Immature natural killer cell (primary cell): ENCODE measurements around the gene DDX31. TPM values are rescaled to one million over a fixed set of nuclear protein-coding genes. Genes with fewer than 3 reads are reported as not detected.

ENCODE experiments used
- DNase-seq, 3 donors: peaks; one replicate each; pipeline ENCODE4 v3.0.0; 2022; ENCODE audit warnings: mixed read lengths in 1 of 3
- H3K27ac Mint-ChIP-seq, 6 donors: one replicate each; pipeline ENCODE4 v1.8.0; 2020; ENCODE audit warnings: mixed read lengths in 6 of 6, mild to moderate bottlenecking in 5 of 6, inconsistent platforms in 4 of 6, moderate library complexity in 3 of 6
- H3K27me3 Mint-ChIP-seq, 3 donors: one replicate each; pipeline ENCODE4 v1.8.0; 2020 to 2021; ENCODE audit warnings: low read depth in 3 of 3, mild to moderate bottlenecking in 3 of 3, mixed read lengths in 3 of 3, moderate library complexity in 3 of 3, inconsistent platforms in 1 of 3
- H3K36me3 Mint-ChIP-seq, 3 donors: one replicate each; pipeline ENCODE4 v1.8.0; 2020; ENCODE audit warnings: mixed read lengths in 3 of 3, inconsistent platforms in 2 of 3, mild to moderate bottlenecking in 2 of 3
- H3K4me1 Mint-ChIP-seq, 2 donors: one replicate each; pipeline ENCODE4 v1.8.0; 2020; ENCODE audit warnings: inconsistent platforms in 2 of 2, mild to moderate bottlenecking in 2 of 2, mixed read lengths in 2 of 2, moderate library complexity in 1 of 2
- H3K4me3 Mint-ChIP-seq, 5 donors: one replicate each; pipeline ENCODE4 v1.8.0; 2020; ENCODE audit warnings: mild to moderate bottlenecking in 5 of 5, mixed read lengths in 5 of 5, inconsistent platforms in 3 of 5, moderate library complexity in 3 of 5
- H3K9me3 Mint-ChIP-seq, 6 donors: one replicate each; pipeline ENCODE4 v1.8.0; 2020; ENCODE audit warnings: mild to moderate bottlenecking in 6 of 6, mixed read lengths in 6 of 6, inconsistent platforms in 4 of 6, moderate library complexity in 3 of 6
- polyA plus RNA-seq, 3 donors: library from polyadenylated mRNA; unstranded; fragments of 300-500 nt; fragmentation: Illumina TruSeq; gene quantifications; one replicate each; pipeline ENCODE4 v1.2.3, GENCODE V29; 2021

DDX31 gene
- polyA plus RNA-seq, 3 donors from 2014 or later = 2.1 to 6.4 (median 4.1) TPM

DNA sequence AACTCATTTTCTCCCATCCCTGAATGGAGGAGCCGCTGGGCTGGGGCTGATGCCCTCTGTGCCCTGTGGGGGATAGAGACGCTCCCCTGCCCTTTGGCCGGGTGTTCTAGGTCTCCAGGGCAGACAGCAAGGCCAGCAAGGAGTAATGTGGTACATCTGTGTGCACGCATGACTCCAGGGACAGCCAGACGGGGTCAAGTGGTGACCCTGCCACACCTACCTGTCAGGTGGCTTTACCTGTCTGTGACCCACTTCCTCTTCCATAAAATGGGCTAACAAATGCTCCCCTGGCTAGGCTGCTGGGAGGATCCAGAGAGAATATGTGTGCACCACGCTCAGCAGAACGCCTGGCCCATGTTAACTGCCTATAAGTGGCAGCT is 122.7 kb downstream of the DDX31 start:
- Mint-ChIP-seq H3K27me3 (peaks cover under 1 to 18% (median 5%) of the 10 kb centered on the region in 3 donors), H3K4me3 (no peak overlapping the region), H3K4me1 (peaks cover 0 to 1% of the 10 kb centered on the region in 2 donors), H3K27ac (no peak overlapping the region), H3K36me3 (no peaks in the 10 kb centered on the region), H3K9me3 (no peaks in the 10 kb centered on the region)
- DNase-seq = no peak

DNA sequence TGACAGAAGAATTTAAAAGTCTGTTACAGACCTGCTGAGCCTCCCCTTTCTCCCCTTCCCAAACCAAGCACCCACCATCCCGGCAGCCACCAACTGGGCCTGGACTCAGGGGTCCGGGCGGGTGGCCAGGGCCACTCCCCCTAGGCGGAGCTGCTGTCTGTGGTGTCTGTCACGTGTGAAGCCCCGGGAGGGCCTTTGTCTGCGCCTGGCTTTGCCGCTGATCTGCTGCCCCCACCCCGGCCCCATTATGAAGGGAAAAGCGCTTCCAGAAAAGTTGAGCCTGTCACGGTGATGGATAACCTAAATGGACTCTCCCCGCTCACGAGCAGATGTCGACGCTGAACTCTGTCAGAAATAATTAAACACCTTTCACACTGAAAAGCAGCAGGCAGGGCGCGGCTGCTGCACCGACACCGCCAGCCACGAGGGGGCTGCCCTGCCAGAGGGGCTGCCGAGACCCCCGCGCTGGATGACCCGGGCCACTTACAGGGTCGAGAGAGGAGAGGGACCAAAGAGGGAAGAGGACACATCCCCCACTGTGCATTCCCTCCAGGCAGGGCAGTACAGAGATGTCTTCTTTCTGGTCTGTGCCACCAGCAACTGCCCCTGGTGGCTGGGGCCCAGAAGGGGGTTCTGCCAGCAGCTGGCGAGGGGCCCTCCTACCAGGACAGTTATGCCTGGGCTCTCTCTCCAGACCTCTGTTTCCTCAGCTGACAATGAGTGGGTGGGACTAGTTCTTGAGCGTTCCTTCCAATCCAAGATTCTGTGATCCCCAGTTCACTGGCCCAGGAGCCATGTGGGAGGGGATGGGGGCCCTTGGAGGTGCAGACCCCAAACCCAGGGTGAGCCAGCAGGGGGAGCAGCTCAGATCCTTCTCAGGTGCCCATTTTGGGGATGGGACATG is 123.4 kb downstream of the DDX31 start:
- Mint-ChIP-seq H3K4me1 (peaks cover 0 to 1% of the 10 kb centered on the region in 2 donors), H3K9me3 (no peaks in the 10 kb centered on the region), H3K4me3 (peak overlapping the region in 1 of 5 donors; percentile 46), H3K36me3 (no peaks in the 10 kb centered on the region), H3K27ac (no peak overlapping the region), H3K27me3 (peaks cover 0 to 20% (median 5%) of the 10 kb centered on the region in 3 donors)
- DNase-seq = no peak

DNA sequence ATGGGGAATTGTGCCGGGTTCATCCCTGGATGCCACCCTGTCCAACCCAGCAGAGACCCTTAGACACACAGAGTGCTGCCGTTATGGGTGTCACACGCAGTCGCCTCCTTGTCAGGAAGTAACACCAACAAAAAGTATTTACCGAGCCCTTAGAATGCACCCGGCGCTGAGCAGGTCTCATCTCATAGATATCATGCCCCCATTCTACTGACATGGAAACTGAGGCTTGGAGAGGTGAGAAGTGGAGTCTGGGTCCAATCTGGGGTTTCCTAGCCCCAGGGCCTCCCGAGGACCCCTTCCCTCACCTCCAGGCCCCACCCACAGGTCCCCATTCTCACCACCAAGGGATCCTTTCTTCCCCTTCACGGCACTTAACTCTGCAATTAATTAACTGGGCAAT is 124.2 kb downstream of the DDX31 start:
- H3K4me3 Mint-ChIP-seq = no peak overlapping the region
- H3K4me1 Mint-ChIP-seq = peaks cover 0 to 1% of the 10 kb centered on the region in 2 donors
- no peak for DNase-seq
- no peak overlapping the region for H3K27ac Mint-ChIP-seq
- peaks cover 0 to 21% (median 5%) of the 10 kb centered on the region in 3 donors for H3K27me3 Mint-ChIP-seq
- no peaks in the 10 kb centered on the region for H3K36me3 Mint-ChIP-seq
- H3K9me3 Mint-ChIP-seq = no peaks in the 10 kb centered on the region

GRCh38 chr9:132543960-132544359 is 125.8 kb downstream of the DDX31 start:
- no peak for DNase-seq
- Mint-ChIP-seq H3K36me3 (no peaks in the 10 kb centered on the region), H3K27me3 (peaks cover 0 to 15% (median 4%) of the 10 kb centered on the region in 3 donors), H3K9me3 (no peaks in the 10 kb centered on the region), H3K27ac (no peak overlapping the region), H3K4me3 (no peak overlapping the region), H3K4me1 (peaks cover 0 to 1% of the 10 kb centered on the region in 2 donors)

DNA sequence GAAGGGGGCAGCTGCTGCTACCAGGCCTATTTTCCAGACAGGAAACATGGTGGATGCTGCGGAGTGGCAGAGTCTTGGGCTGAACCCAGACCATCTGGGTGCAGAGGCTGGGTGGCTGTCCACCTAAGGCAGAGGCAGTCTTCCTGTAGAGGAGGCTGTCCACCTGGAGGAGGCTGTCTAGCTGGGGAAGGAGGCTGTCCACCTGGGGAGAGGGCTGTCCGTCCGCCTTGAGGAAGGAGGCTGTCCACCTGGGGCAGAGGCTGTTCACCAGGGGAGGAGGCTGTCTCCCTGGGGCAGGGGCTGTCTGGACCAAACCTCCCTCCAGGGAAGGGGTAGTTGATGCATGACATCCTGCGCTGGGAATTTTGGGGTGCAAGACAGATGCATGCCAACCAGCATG is 126.5 kb downstream of the DDX31 start:
- H3K36me3 Mint-ChIP-seq = no peaks in the 10 kb centered on the region
- peaks cover 0 to 1% of the 10 kb centered on the region in 2 donors for H3K4me1 Mint-ChIP-seq
- H3K9me3 Mint-ChIP-seq = no peaks in the 10 kb centered on the region
- no peak for DNase-seq
- no peak overlapping the region for H3K27ac Mint-ChIP-seq
- no peak overlapping the region for H3K4me3 Mint-ChIP-seq
- peaks cover 0 to 15% (median 4%) of the 10 kb centered on the region in 3 donors for H3K27me3 Mint-ChIP-seq

Other genes with a start within 250 kb of the DDX31 start
- gene BARHL1, start 87.4 kb downstream of the DDX31 start, polyA plus RNA-seq = not detected
- 1 to 10 TPM; 2.1 to 4.4 (median 3.3) TPM for gene GTF3C4, start 481 bp upstream of the DDX31 start, polyA plus RNA-seq
- 1 to 10 TPM in 2 of 3 donors, not detected in 1; 1.9 to 3.3 TPM for gene AK8, start 208.3 kb upstream of the DDX31 start, polyA plus RNA-seq
- gene SPACA9, start 208.9 kb upstream of the DDX31 start, polyA plus RNA-seq = 1 to 10 TPM; 1.6 to 6.5 (median 2.4) TPM